ENCODE measurements around the gene MYCBP2.

DNA sequence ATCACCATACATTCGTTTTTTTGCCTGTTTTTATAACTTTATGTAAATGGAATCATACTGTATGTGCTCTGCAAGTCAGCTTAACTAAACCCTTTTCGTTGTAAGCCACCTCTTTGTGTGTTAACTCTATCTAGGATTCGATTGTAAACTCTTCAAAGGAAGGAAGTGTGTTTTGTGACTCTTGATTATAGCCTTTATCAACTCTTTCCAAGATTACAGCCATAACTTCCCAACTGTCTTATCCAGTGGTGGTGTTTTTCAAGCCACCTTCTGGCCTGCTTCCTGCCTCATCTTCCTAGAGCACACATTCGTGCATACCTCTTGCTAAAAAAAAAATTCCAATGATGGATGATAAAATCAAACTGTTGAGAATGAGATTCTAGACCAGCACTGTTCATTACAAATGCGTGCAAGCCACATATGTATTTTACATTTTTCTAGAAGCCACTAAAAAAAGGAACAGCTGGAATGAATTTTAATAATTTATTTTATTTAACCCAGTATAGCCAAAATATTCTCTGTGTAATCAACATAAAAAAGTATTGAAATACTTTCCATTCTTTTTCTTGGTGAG lies 287.9 kb downstream of the MYCBP2 start:
- no peak for TF ChIP-seq GATA2 (IDR thresholded peaks at IDR 0.05; ENCODE audit: low read depth, low read length)
- no peak for TF ChIP-seq GATA3 (IDR thresholded peaks at IDR 0.05; ENCODE audit: low read depth, low read length)
